ENCODE data around the gene ATF6. TPM values are rescaled to one million over a fixed set of nuclear protein-coding genes. Genes with fewer than 3 reads are reported as not detected.
A peak's percentile ranks its signal among the peaks of the same experiment; 100 is the strongest.
"Not testable (repeated sequence)": the region's sequence is repeated elsewhere in the genome, so short reads cannot be mapped to it uniquely, and the experiment has no call there.

The ATF6 gene
- total RNA-seq, 1 experiment from 2014 or later, result 36.5 TPM

DNA sequence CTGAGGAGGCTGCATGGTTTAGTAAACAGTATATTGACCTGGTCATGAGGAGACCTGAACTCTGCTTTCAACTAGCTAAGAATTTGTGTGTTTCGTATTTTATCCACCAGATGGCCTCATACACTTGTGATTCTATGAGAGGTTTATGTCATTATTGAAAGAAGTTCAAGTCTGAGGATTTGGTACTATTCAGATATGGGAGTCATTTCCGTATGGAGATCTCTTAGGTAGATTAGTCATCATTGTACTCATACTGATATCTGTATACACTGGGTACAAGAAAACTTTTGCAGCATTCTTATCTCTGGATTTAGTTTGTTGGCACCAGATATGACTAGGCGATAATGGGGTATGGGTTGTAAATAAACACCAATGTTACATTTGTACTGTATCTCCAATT, 26.6 kb downstream of the ATF6 start:
- Histone ChIP-seq H4K20me1 (ENCODE audit: insufficient read depth, low read depth, low read length) (no peaks in the 10 kb centered on the region), H3K36me3 (ENCODE audit: insufficient read depth, low read length) (peaks cover 69% of the 10 kb centered on the region), H3K27ac (ENCODE audit: low read length) (no peak overlapping the region), H3K9ac (ENCODE audit: low read length) (no peak overlapping the region), H2AFZ (ENCODE audit: low read length) (no peak overlapping the region), H3K4me1 (ENCODE audit: low read length) (no peaks in the 10 kb centered on the region), H3K79me2 (ENCODE audit: low read length) (peaks cover 43% of the 10 kb centered on the region), H3K27me3 (ENCODE audit: low read length) (no peaks in the 10 kb centered on the region), H3K4me3 (ENCODE audit: low read length) (no peak overlapping the region), H3K9me2 (replicated peaks; ENCODE audit: insufficient read depth, low read length) (no peaks in the 10 kb centered on the region), H3K4me2 (ENCODE audit: low read depth, low read length, poor library complexity, severe bottlenecking) (no peak overlapping the region), H3K9me3 (ENCODE audit: low read length) (no peaks in the 10 kb centered on the region)
- DNase-seq, result peak; percentile 94

DNA sequence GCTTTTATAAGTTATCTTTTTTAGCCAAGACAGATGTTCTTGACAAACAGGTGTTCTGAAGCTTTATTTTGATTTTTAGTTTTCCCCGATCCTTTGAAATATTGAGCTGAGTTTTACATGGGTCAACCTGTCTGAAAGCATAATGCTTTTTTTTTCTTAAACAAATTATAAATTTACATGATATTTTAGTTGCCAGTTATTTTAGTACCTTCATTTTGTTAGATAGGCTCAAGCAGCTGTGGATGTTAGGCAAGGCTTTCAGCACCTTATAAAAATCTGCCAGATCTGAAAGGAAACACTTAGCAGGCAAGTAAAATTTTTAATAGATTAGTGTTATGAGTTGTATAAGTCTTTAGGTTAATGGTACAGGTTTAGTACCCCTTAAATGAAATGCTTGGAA, 33.7 kb downstream of the ATF6 start:
- Histone ChIP-seq H3K36me3 (ENCODE audit: insufficient read depth, low read length) (peaks cover 67% of the 10 kb centered on the region), H3K9me2 (replicated peaks; ENCODE audit: insufficient read depth, low read length) (no peaks in the 10 kb centered on the region)

DNA sequence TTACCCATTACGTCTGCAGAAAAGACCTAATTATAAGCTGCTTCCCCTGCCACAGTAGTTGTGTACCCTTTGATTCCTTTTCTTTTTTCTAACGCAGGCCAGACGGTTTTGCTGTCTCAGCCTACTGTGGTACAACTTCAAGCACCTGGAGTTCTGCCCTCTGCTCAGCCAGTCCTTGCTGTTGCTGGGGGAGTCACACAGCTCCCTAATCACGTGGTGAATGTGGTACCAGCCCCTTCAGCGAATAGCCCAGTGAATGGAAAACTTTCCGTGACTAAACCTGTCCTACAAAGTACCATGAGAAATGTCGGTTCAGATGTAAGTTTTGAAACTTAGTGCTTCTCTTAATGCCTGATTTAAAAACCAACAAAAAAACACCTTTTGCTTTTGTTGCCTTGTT, 35.8 kb downstream of the ATF6 start:
- H2AFZ ChIP-seq (ENCODE audit: low read length), result no peak overlapping the region
- H3K36me3 ChIP-seq (ENCODE audit: insufficient read depth, low read length), result peaks cover 57% of the 10 kb centered on the region
- H3K9me2 ChIP-seq (replicated peaks; ENCODE audit: insufficient read depth, low read length), result no peaks in the 10 kb centered on the region
- no peaks in the 10 kb centered on the region for H3K9me3 ChIP-seq (ENCODE audit: low read length)
- no peaks in the 10 kb centered on the region for H3K27me3 ChIP-seq (ENCODE audit: low read length)
- H3K9ac ChIP-seq (ENCODE audit: low read length), result no peak overlapping the region
- H3K79me2 ChIP-seq (ENCODE audit: low read length), result peaks cover 37% of the 10 kb centered on the region
- H3K4me1 ChIP-seq (ENCODE audit: low read length), result peaks cover 18% of the 10 kb centered on the region
- no peak overlapping the region for H3K4me3 ChIP-seq (ENCODE audit: low read length)
- no peaks in the 10 kb centered on the region for H4K20me1 ChIP-seq (ENCODE audit: insufficient read depth, low read depth, low read length)
- no peak for DNase-seq
- no peak overlapping the region for H3K4me2 ChIP-seq (ENCODE audit: low read depth, low read length, poor library complexity, severe bottlenecking)
- no peak overlapping the region for H3K27ac ChIP-seq (ENCODE audit: low read length)

More for the DNA sequence above, 33.7 kb downstream of the ATF6 start:
- H4K20me1 ChIP-seq (ENCODE audit: insufficient read depth, low read depth, low read length), result no peaks in the 10 kb centered on the region
- peaks cover 18% of the 10 kb centered on the region for H3K4me1 ChIP-seq (ENCODE audit: low read length)
- H3K4me2 ChIP-seq (ENCODE audit: low read depth, low read length, poor library complexity, severe bottlenecking), result peak overlapping the region; percentile 48
- no peak overlapping the region for H3K4me3 ChIP-seq (ENCODE audit: low read length)
- DNase-seq, result peak; percentile 64
- no peak overlapping the region for H2AFZ ChIP-seq (ENCODE audit: low read length)
- H3K27me3 ChIP-seq (ENCODE audit: low read length), result no peaks in the 10 kb centered on the region
- peak overlapping the region; percentile 38 for H3K27ac ChIP-seq (ENCODE audit: low read length)
- H3K9me3 ChIP-seq (ENCODE audit: low read length), result no peaks in the 10 kb centered on the region
- H3K9ac ChIP-seq (ENCODE audit: low read length), result no peak overlapping the region
- peaks cover 40% of the 10 kb centered on the region for H3K79me2 ChIP-seq (ENCODE audit: low read length)

GRCh38 chr1:161803181-161803580, 37.1 kb downstream of the ATF6 start:
- Histone ChIP-seq H3K27ac (ENCODE audit: low read length) (no peak overlapping the region), H3K9me3 (ENCODE audit: low read length) (no peaks in the 10 kb centered on the region), H3K36me3 (ENCODE audit: insufficient read depth, low read length) (peaks cover 55% of the 10 kb centered on the region), H3K79me2 (ENCODE audit: low read length) (peaks cover 44% of the 10 kb centered on the region), H4K20me1 (ENCODE audit: insufficient read depth, low read depth, low read length) (no peaks in the 10 kb centered on the region), H3K9me2 (replicated peaks; ENCODE audit: insufficient read depth, low read length) (no peaks in the 10 kb centered on the region), H3K4me1 (ENCODE audit: low read length) (peaks cover 26% of the 10 kb centered on the region), H3K4me2 (ENCODE audit: low read depth, low read length, poor library complexity, severe bottlenecking) (no peak overlapping the region), H3K9ac (ENCODE audit: low read length) (no peak overlapping the region), H3K27me3 (ENCODE audit: low read length) (no peaks in the 10 kb centered on the region), H3K4me3 (ENCODE audit: low read length) (no peak overlapping the region), H2AFZ (ENCODE audit: low read length) (no peak overlapping the region)
- no peak for DNase-seq

DNA sequence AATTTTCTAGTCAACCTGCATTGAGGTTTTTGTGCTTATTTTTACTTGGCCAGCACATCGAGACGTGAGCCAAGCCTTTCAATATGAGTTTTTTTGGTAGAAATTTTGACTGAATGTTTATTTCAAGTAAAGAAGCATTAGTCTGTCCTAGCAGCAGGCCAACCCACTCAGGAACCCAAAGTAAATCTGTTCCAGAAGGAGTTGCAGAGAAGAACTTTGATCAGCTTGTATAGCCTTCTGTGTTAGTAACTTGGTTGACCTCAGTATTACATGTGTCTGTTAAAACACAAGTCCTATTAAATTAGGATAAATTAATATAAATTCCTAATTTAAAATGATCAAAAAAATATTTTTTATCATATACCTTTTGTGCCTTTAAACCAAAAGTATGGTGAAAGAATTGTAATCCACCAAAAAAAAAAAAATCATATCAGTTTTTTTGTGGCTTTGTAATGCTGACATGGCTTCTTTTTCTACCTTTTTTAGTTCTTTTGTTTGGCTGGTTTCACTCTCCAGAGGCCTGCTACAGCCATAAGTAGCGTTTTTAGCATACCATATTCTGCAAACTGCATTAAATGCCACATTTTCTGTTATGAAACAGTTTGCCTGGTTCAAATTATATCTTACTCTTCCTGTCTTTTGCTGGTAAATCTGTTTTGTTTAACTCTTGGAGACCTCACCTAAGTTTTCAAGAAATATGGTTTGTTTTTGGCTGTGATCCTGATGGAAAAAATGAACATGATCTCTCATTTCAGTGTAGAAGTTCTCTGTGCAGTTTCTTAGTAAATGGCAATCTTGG, 39.5 kb downstream of the ATF6 start:
- Histone ChIP-seq H3K4me3 (ENCODE audit: low read length) (no peak overlapping the region), H3K4me1 (ENCODE audit: low read length) (peaks cover 10% of the 10 kb centered on the region), H3K9ac (ENCODE audit: low read length) (no peak overlapping the region), H3K9me2 (replicated peaks; ENCODE audit: insufficient read depth, low read length) (no peaks in the 10 kb centered on the region), H4K20me1 (ENCODE audit: insufficient read depth, low read depth, low read length) (no peaks in the 10 kb centered on the region), H3K4me2 (ENCODE audit: low read depth, low read length, poor library complexity, severe bottlenecking) (no peak overlapping the region), H3K27ac (ENCODE audit: low read length) (no peak overlapping the region), H3K36me3 (ENCODE audit: insufficient read depth, low read length) (peaks cover 61% of the 10 kb centered on the region), H3K27me3 (ENCODE audit: low read length) (no peaks in the 10 kb centered on the region), H3K79me2 (ENCODE audit: low read length) (peaks cover 52% of the 10 kb centered on the region), H3K9me3 (ENCODE audit: low read length) (peaks cover 9% of the 10 kb centered on the region), H2AFZ (ENCODE audit: low read length) (no peak overlapping the region)
- no peak for DNase-seq

DNA sequence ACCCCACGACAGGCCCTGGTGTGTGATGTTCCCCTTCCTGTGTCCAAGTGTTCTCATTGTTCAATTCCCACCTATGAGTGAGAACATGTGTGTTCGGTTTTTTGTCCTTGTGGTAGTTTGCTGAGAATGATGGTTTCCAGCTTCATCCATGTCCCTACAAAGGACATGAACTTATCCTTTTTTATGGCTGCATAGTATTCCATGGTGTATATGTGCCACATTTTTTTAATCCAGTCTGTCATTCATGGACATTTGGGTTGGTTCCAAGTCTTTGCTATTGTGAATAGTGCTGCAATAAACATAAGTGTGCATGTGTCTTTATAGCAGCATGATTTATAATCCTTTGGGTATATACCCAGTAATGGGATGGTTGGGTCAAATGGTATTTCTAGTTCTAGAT, 43.1 kb downstream of the ATF6 start:
- not testable (repeated sequence) for H3K4me2 ChIP-seq (ENCODE audit: low read depth, low read length, poor library complexity, severe bottlenecking); DNase-seq; H3K4me3 ChIP-seq (ENCODE audit: low read length); H2AFZ ChIP-seq (ENCODE audit: low read length); H3K4me1 ChIP-seq (ENCODE audit: low read length); H4K20me1 ChIP-seq (ENCODE audit: insufficient read depth, low read depth, low read length); H3K27ac ChIP-seq (ENCODE audit: low read length); H3K9me2 ChIP-seq (replicated peaks; ENCODE audit: insufficient read depth, low read length); H3K27me3 ChIP-seq (ENCODE audit: low read length); H3K9ac ChIP-seq (ENCODE audit: low read length)
- Histone ChIP-seq H3K79me2 (ENCODE audit: low read length) (peaks cover 59% of the 10 kb centered on the region), H3K9me3 (ENCODE audit: low read length) (peaks cover 12% of the 10 kb centered on the region), H3K36me3 (ENCODE audit: insufficient read depth, low read length) (peaks cover 54% of the 10 kb centered on the region)

DNA sequence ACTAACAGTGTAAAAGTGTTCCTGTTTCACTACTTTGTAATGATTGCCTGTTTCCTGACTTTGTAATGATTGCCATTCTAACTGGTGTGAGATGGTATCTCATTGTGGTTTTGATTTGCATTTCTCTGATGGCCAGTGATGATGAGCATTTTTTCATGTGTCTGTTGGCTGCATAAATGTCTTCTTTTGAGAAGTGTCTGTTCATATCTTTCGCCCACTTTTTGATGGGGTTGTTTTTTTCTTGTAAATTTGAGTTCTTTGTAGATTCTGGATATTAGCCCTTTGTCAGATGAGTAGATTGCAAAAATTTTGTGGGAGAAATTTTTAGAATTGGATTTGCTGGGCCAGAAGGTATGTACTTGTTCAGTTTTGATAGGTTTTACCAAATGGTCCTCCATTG, 43.5 kb downstream of the ATF6 start:
- H4K20me1 ChIP-seq (ENCODE audit: insufficient read depth, low read depth, low read length), result not testable (repeated sequence)

DNA sequence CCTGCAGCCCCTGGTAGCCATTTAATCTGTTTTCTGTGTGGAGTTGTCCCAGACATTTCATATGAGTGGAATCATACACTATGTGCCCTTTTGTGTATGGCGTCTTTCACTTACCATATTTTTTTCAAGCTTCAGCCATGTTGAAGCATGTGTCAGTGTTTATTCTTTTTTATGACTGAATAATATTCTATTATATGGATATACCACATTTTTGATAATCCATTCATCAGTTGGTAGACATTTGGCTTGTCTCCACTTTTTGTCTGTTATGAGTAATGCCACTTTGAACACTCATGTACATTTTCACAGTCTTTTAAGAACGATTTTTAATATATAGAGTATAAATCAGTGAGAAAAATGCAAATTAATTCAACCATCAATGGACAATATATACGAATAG, 44.7 kb downstream of the ATF6 start:
- no peaks in the 10 kb centered on the region for H3K9me2 ChIP-seq (replicated peaks; ENCODE audit: insufficient read depth, low read length)
- peaks cover 55% of the 10 kb centered on the region for H3K79me2 ChIP-seq (ENCODE audit: low read length)
- H3K4me1 ChIP-seq (ENCODE audit: low read length), result peaks cover 9% of the 10 kb centered on the region
- H3K9me3 ChIP-seq (ENCODE audit: low read length), result peaks cover 12% of the 10 kb centered on the region
- no peak overlapping the region for H3K9ac ChIP-seq (ENCODE audit: low read length)
- H3K27me3 ChIP-seq (ENCODE audit: low read length), result no peaks in the 10 kb centered on the region
- H3K27ac ChIP-seq (ENCODE audit: low read length), result no peak overlapping the region
- no peak overlapping the region for H3K4me2 ChIP-seq (ENCODE audit: low read depth, low read length, poor library complexity, severe bottlenecking)
- no peak overlapping the region for H3K4me3 ChIP-seq (ENCODE audit: low read length)
- peaks cover 53% of the 10 kb centered on the region for H3K36me3 ChIP-seq (ENCODE audit: insufficient read depth, low read length)
- DNase-seq, result no peak
- H4K20me1 ChIP-seq (ENCODE audit: insufficient read depth, low read depth, low read length), result no peaks in the 10 kb centered on the region
- no peak overlapping the region for H2AFZ ChIP-seq (ENCODE audit: low read length)

More for the DNA sequence above, 43.5 kb downstream of the ATF6 start:
- Histone ChIP-seq H3K9me3 (ENCODE audit: low read length) (peaks cover 12% of the 10 kb centered on the region), H3K79me2 (ENCODE audit: low read length) (peaks cover 58% of the 10 kb centered on the region), H3K36me3 (ENCODE audit: insufficient read depth, low read length) (peaks cover 54% of the 10 kb centered on the region)
- not testable (repeated sequence) for H3K4me3 ChIP-seq (ENCODE audit: low read length); H3K9ac ChIP-seq (ENCODE audit: low read length); H3K4me2 ChIP-seq (ENCODE audit: low read depth, low read length, poor library complexity, severe bottlenecking); H3K9me2 ChIP-seq (replicated peaks; ENCODE audit: insufficient read depth, low read length); H2AFZ ChIP-seq (ENCODE audit: low read length); H3K4me1 ChIP-seq (ENCODE audit: low read length); H3K27ac ChIP-seq (ENCODE audit: low read length); H3K27me3 ChIP-seq (ENCODE audit: low read length); DNase-seq
